ENCODE measurements around the gene RFLNA.
"Not testable (repeated sequence)": the region's sequence is repeated elsewhere in the genome, so short reads cannot be mapped to it uniquely, and the experiment has no call there.

Gene RFLNA

DNA sequence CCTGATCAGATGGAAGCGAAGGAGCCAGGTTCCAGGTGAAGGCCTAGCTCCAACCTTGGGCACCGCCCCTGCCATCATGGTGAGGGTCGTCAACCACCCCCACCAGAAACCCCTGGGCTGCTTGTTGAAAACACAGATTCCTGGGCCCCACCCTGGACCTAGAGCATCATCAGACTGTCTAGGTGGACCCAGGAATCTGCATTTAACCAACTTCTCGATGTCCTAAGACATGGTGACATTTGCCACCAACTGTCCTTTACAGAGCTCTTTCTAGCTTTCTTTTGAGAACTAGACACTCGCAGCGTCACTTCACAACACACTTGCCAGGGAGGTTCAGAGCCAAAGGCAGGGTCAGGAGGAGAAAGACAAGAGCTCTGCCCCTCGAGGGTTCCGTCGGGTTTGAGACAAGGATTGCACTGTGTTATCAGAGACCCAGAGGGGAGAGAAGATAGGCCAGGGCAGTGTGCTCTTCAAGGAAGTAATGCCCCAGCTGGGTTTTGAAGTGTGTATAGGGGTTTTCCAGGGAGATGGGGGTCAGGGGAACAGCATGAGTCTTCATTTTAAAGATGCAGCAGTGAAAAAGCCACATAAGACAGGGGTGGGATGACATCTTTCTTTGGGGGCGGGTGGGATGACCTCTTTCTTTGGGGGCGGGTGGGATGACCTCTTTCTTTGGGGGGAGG is 24.6 kb downstream of the RFLNA start:
- no peak overlapping the region for H3K27ac ChIP-seq (ENCODE audit: low read depth, low read length)
- H3K9ac ChIP-seq (ENCODE audit: low read length), result no peak overlapping the region
- no peaks in the 10 kb centered on the region for H3K4me1 ChIP-seq (ENCODE audit: control insufficient read depth, insufficient read depth, low read length)
- peaks cover 12% of the 10 kb centered on the region for H3K36me3 ChIP-seq (ENCODE audit: control insufficient read depth, insufficient read depth, low read length)
- H3K4me3 ChIP-seq (ENCODE audit: low read length), result no peak overlapping the region
- no peaks in the 10 kb centered on the region for H3K27me3 ChIP-seq (ENCODE audit: control insufficient read depth, insufficient read depth, low read length)

- peaks cover 23% of the 10 kb centered on the region for H3K36me3 ChIP-seq (ENCODE audit: control insufficient read depth, insufficient read depth, low read length)
- no peak overlapping the region for H3K27ac ChIP-seq (ENCODE audit: low read depth, low read length)
- no peak overlapping the region for H3K9ac ChIP-seq (ENCODE audit: low read length)
Measured at GRCh38 chr12:124321040-124321481, 26.2 kb downstream of the RFLNA start.

DNA sequence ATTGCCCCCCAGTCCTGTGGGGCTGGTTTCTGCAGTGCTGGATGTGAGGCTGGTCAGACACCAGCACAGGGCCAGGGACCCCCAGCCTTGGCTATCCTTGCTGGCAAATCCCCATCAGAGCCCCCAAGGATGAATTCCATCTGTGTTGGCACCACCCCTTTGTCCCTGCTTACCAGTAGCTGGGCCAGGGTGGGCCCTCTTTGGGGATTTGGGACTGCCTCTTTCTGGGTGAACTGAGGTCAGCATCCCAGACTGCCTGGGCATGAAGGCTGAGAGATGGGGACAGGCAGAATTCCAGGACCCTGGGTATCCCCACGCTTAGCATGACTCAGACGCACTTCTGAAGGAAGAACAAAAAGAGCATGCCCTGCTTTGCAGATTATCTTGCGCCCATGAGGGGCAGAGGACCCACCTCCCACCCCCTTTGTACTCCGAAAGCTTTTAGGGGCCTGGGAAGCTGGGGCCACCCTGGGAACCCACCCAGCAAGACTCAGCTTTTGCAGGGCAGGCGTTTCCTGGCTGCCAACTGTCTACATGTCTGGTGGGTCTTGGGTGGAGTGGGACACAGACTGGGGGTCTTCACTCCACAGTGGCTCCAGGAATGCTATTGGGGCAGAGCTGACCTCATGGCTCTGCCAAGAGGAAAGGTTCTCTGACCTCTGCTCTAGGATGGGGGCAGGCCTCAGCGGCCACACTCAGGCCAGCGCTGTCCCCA is 26.8 kb downstream of the RFLNA start:
- no peak overlapping the region for H3K9ac ChIP-seq (ENCODE audit: low read length)
- no peak overlapping the region for H3K27ac ChIP-seq (ENCODE audit: low read depth, low read length)
- H3K4me1 ChIP-seq (ENCODE audit: control insufficient read depth, insufficient read depth, low read length), result peaks cover under 1% of the 10 kb centered on the region
- H3K27me3 ChIP-seq (ENCODE audit: control insufficient read depth, insufficient read depth, low read length), result no peaks in the 10 kb centered on the region
- peaks cover 27% of the 10 kb centered on the region for H3K36me3 ChIP-seq (ENCODE audit: control insufficient read depth, insufficient read depth, low read length)
- H3K4me3 ChIP-seq (ENCODE audit: low read length), result no peak overlapping the region

More at GRCh38 chr12:124321040-124321481, 26.2 kb downstream of the RFLNA start:
- no peaks in the 10 kb centered on the region for H3K4me1 ChIP-seq (ENCODE audit: control insufficient read depth, insufficient read depth, low read length)
- H3K27me3 ChIP-seq (ENCODE audit: control insufficient read depth, insufficient read depth, low read length), result no peaks in the 10 kb centered on the region
- H3K4me3 ChIP-seq (ENCODE audit: low read length), result no peak overlapping the region

- peaks cover 2% of the 10 kb centered on the region for H3K4me1 ChIP-seq (ENCODE audit: control insufficient read depth, insufficient read depth, low read length)
- H3K4me3 ChIP-seq (ENCODE audit: low read length), result no peak overlapping the region
- H3K27ac ChIP-seq (ENCODE audit: low read depth, low read length), result no peak overlapping the region
- no peak overlapping the region for H3K9ac ChIP-seq (ENCODE audit: low read length)
- H3K36me3 ChIP-seq (ENCODE audit: control insufficient read depth, insufficient read depth, low read length), result peaks cover 28% of the 10 kb centered on the region
- no peaks in the 10 kb centered on the region for H3K27me3 ChIP-seq (ENCODE audit: control insufficient read depth, insufficient read depth, low read length)
Measured at GRCh38 chr12:124322271-124322998, 27.5 kb downstream of the RFLNA start.

DNA sequence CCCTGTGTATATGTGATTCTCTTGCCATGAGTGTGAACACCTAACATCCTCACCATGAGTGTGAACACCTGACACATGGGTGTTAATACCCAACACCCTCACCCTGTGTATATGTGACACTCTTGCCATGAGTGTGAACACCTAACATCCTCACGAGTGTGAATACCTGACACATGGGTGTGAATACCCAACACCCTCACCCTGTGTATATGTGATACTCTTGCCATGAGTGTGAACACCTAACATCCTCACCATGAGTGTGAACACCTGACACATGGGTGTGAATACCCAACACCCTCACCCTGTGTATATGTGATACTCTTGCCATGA is 28.1 kb downstream of the RFLNA start:
- not testable (repeated sequence) for H3K27ac ChIP-seq (ENCODE audit: low read depth, low read length); H3K4me1 ChIP-seq (ENCODE audit: control insufficient read depth, insufficient read depth, low read length); H3K4me3 ChIP-seq (ENCODE audit: low read length); H3K9ac ChIP-seq (ENCODE audit: low read length); H3K27me3 ChIP-seq (ENCODE audit: control insufficient read depth, insufficient read depth, low read length)
- peaks cover 28% of the 10 kb centered on the region for H3K36me3 ChIP-seq (ENCODE audit: control insufficient read depth, insufficient read depth, low read length)

- Histone ChIP-seq H3K9ac (ENCODE audit: low read length) (no peak overlapping the region), H3K27me3 (ENCODE audit: control insufficient read depth, insufficient read depth, low read length) (no peaks in the 10 kb centered on the region), H3K27ac (ENCODE audit: low read depth, low read length) (no peak overlapping the region), H3K36me3 (ENCODE audit: control insufficient read depth, insufficient read depth, low read length) (peaks cover 28% of the 10 kb centered on the region), H3K4me1 (ENCODE audit: control insufficient read depth, insufficient read depth, low read length) (peaks cover 9% of the 10 kb centered on the region), H3K4me3 (ENCODE audit: low read length) (no peak overlapping the region)
Measured at GRCh38 chr12:124323771-124324530, 29.1 kb downstream of the RFLNA start.

DNA sequence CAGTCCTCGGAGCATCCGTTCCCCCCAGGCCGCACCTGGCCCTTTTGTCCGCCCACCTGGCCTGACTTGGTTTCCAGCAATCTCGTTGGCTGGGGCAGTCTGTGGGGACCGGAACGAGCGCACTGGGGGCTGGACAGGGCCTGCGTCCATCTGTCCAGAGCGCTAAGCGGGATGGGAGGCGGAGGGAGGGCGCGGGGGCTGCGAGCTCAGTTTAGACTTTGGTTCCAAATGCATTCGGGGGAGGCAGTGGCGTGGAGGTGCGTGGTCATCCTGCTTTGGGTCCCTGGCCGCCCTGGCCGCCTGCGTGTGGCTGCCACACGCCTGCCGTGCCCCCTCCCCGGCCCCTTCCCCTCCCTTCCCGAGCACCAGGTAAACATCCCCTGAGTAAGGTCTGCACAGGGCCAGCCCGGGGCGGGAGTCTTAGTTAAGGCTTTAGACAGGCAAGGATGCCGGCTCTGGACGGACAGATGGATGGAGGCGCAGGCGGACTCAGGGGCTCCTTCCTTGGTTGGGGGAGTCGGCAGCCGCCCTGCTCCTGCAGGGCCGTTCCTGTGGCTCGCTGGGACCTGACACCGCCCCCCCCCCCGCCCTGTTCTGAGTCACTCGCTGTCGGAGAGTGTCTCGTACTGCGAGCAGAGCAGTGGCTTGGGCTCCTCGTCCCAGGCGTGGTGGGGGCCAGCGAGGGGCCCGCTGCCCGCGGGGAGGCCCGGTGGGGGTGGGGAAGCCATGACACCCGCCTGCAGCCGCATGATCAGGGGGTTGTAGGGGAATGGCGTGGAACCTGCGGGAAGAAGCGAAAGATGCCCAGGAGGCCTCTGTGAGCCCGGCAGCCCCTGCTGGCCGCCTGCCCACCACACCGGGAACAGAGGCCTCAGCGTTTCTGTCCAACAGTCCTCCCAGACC is 30.2 kb downstream of the RFLNA start:
- H3K9ac ChIP-seq (ENCODE audit: low read length), result no peak overlapping the region
- peaks cover 28% of the 10 kb centered on the region for H3K36me3 ChIP-seq (ENCODE audit: control insufficient read depth, insufficient read depth, low read length)
- H3K4me3 ChIP-seq (ENCODE audit: low read length), result no peak overlapping the region
- H3K4me1 ChIP-seq (ENCODE audit: control insufficient read depth, insufficient read depth, low read length), result peaks cover 9% of the 10 kb centered on the region
- no peaks in the 10 kb centered on the region for H3K27me3 ChIP-seq (ENCODE audit: control insufficient read depth, insufficient read depth, low read length)
- H3K27ac ChIP-seq (ENCODE audit: low read depth, low read length), result no peak overlapping the region

GRCh38 chr12:124326104-124326503 is 31.2 kb downstream of the RFLNA start:
- no peak overlapping the region for H3K9ac ChIP-seq (ENCODE audit: low read length)
- no peak overlapping the region for H3K27ac ChIP-seq (ENCODE audit: low read depth, low read length)
- peaks cover 35% of the 10 kb centered on the region for H3K36me3 ChIP-seq (ENCODE audit: control insufficient read depth, insufficient read depth, low read length)
- no peaks in the 10 kb centered on the region for H3K27me3 ChIP-seq (ENCODE audit: control insufficient read depth, insufficient read depth, low read length)
- no peak overlapping the region for H3K4me3 ChIP-seq (ENCODE audit: low read length)
- H3K4me1 ChIP-seq (ENCODE audit: control insufficient read depth, insufficient read depth, low read length), result peaks cover 9% of the 10 kb centered on the region

GRCh38 chr12:124326871-124327270 is 32.0 kb downstream of the RFLNA start:
- Histone ChIP-seq H3K27me3 (ENCODE audit: control insufficient read depth, insufficient read depth, low read length) (no peaks in the 10 kb centered on the region), H3K9ac (ENCODE audit: low read length) (no peak overlapping the region), H3K4me3 (ENCODE audit: low read length) (no peak overlapping the region), H3K27ac (ENCODE audit: low read depth, low read length) (peak overlapping the region; percentile 27), H3K36me3 (ENCODE audit: control insufficient read depth, insufficient read depth, low read length) (peaks cover 35% of the 10 kb centered on the region), H3K4me1 (ENCODE audit: control insufficient read depth, insufficient read depth, low read length) (peaks cover 9% of the 10 kb centered on the region)

DNA sequence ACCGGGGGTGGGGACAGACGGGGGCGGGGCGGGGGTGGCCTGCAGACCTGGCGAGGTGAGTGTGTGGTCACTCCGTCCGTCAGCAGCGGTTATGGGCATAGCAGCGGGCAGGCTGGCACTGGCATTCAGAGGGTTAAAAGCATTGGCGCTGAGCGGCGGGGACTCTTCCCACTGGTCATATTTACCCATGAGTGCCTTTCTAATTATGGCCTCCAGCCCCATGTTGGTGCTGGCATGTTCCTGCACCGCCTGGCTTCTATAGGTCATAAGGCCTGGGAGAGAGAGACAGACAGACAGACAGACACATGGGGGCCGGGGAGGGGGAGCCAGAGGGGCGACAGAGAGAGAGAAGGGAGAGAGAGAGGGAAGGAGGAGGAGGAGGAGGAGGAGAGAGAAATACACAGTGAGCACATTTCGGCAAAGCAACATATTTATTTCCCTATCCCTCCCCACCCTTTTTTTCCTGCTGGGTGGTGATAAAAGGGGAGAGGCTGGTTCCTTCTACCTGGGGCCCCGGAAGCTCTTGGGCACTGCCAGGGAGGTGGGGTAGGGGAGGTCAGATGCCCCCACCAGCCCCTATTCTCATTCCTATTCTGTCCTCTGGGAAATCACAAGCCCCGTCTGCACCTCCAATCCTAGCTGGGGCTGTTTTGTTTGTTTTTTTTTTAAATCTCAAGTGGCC is 32.6 kb downstream of the RFLNA start:
- Histone ChIP-seq H3K4me3 (ENCODE audit: low read length) (no peak overlapping the region), H3K9ac (ENCODE audit: low read length) (no peak overlapping the region), H3K36me3 (ENCODE audit: control insufficient read depth, insufficient read depth, low read length) (peaks cover 39% of the 10 kb centered on the region), H3K4me1 (ENCODE audit: control insufficient read depth, insufficient read depth, low read length) (peaks cover 9% of the 10 kb centered on the region), H3K27me3 (ENCODE audit: control insufficient read depth, insufficient read depth, low read length) (no peaks in the 10 kb centered on the region), H3K27ac (ENCODE audit: low read depth, low read length) (peak overlapping the region; percentile 27)

DNA sequence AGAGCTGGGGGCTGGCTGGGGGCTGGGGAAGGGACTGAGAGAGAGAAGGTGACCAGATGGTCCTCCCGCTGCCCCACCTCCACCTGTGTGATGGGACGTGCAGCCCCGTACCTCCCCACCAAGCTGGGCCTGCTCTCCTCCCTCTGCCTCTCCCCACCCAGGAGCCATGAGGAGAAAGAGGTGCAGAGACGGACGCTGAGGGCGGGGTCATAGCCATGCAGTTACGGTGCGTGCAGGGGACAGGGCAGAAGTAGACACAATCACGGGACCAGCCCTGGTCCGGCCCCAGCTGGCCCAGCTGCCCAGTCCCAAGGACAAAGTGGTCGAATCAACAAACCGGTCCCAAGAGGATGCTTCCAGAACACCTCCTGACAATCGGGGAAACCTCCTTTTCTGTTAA is 33.2 kb downstream of the RFLNA start:
- no peak overlapping the region for H3K4me3 ChIP-seq (ENCODE audit: low read length)
- no peak overlapping the region for H3K9ac ChIP-seq (ENCODE audit: low read length)
- H3K27me3 ChIP-seq (ENCODE audit: control insufficient read depth, insufficient read depth, low read length), result no peaks in the 10 kb centered on the region
- peaks cover 9% of the 10 kb centered on the region for H3K4me1 ChIP-seq (ENCODE audit: control insufficient read depth, insufficient read depth, low read length)
- H3K36me3 ChIP-seq (ENCODE audit: control insufficient read depth, insufficient read depth, low read length), result peaks cover 44% of the 10 kb centered on the region
- no peak overlapping the region for H3K27ac ChIP-seq (ENCODE audit: low read depth, low read length)
